HepG2 (cell line): ENCODE results near the gene KLHL33. TPM values are rescaled to one million over a fixed set of nuclear protein-coding genes. Genes with fewer than 3 reads are reported as not detected.

Experiments
- CBFB ChIP-seq: sonication (generic); formaldehyde crosslinking; IDR thresholded peaks from 2 replicates; pipeline ENCODE4 v1.4.0; 2020; ENCODE audit warnings: missing genetic modification reagents
- CCDC6 ChIP-seq: sonication (generic); formaldehyde crosslinking; IDR thresholded peaks from 2 replicates; pipeline ENCODE4 v1.8.1; 2022; ENCODE audit warnings: mild to moderate bottlenecking, missing genetic modification reagents, moderate library complexity
- CERS6 ChIP-seq: sonication (generic); formaldehyde crosslinking; IDR thresholded peaks from 2 replicates; pipeline ENCODE4 v1.5.0; 2020; ENCODE audit warnings: missing genetic modification reagents
- CREB3 ChIP-seq: sonication (generic); formaldehyde crosslinking; IDR thresholded peaks from 2 replicates; pipeline ENCODE4 v1.5.0; 2020; ENCODE audit warnings: missing genetic modification reagents
- CREBL2 ChIP-seq: sonication (generic); formaldehyde crosslinking; IDR thresholded peaks from 2 replicates; pipeline ENCODE4 v1.8.1; 2023; ENCODE audit warnings: missing genetic modification reagents, mild to moderate bottlenecking, borderline replicate concordance
- FOSL1 ChIP-seq: sonication (generic); formaldehyde crosslinking; IDR thresholded peaks from 2 replicates; pipeline ENCODE4 v1.9.0; 2021; ENCODE audit warnings: missing genetic modification reagents, borderline replicate concordance
- HES4 ChIP-seq: sonication (generic); formaldehyde crosslinking; IDR thresholded peaks from 2 replicates; pipeline ENCODE4 v1.9.0; 2021; ENCODE audit warnings: mild to moderate bottlenecking, missing genetic modification reagents, borderline replicate concordance
- HHEX ChIP-seq: IDR thresholded peaks from 2 replicates; pipeline ENCODE4 v1.6.1; 2016; ENCODE audit warnings: control low read depth
- HNF4G ChIP-seq, 2 experiments: sonication (generic) in 1 of 2; formaldehyde crosslinking in 1 of 2; IDR thresholded peaks; 2 replicates each; pipeline versions ENCODE4 v1.4.0 to v1.6.1; 2011 to 2020; ENCODE audit warnings: borderline replicate concordance in 2 of 2, low read depth in 2 of 2, mild to moderate bottlenecking in 2 of 2, low read length in 1 of 2, missing genetic modification reagents in 1 of 2, moderate library complexity in 1 of 2
- KLF11 ChIP-seq: IDR thresholded peaks from 2 replicates; pipeline ENCODE4 v1.6.1; 2016; ENCODE audit warnings: missing compliant biosample characterization
- MBNL3 ChIP-seq: fragments of 250-450 bp; sonication (Bioruptor Pico); conservative IDR thresholded peaks from 2 replicates; pipeline ENCODE4 v1.8.0; 2022; ENCODE audit warnings: mild to moderate bottlenecking, inconsistent platforms
- NFIB ChIP-seq: sonication (generic); formaldehyde crosslinking; IDR thresholded peaks from 2 replicates; pipeline ENCODE4 v1.9.0; 2021; ENCODE audit warnings: missing genetic modification reagents, mild to moderate bottlenecking, borderline replicate concordance
- NR1H2 ChIP-seq: sonication (generic); formaldehyde crosslinking; IDR thresholded peaks from 2 replicates; pipeline ENCODE4 v1.8.1; 2022; ENCODE audit warnings: low read depth, missing genetic modification reagents, borderline replicate concordance
- NR2F2 ChIP-seq: IDR thresholded peaks from 2 replicates; pipeline ENCODE4 v1.6.1; 2012; ENCODE audit warnings: low read depth, inconsistent platforms, borderline replicate concordance
- POLR2AphosphoS5 ChIP-seq: IDR thresholded peaks from 2 replicates; pipeline ENCODE4 v1.6.1; 2012; ENCODE audit warnings: low read depth, low read length
- SETDB1 ChIP-seq: sonication (generic); formaldehyde crosslinking; IDR thresholded peaks from 2 replicates; pipeline ENCODE4 v1.5.1; 2020; ENCODE audit warnings: missing genetic modification reagents, mild to moderate bottlenecking, borderline replicate concordance
- SRF ChIP-seq: IDR thresholded peaks from 2 replicates; pipeline ENCODE4 v1.6.1; 2011; ENCODE audit warnings: mild to moderate bottlenecking, low read depth, low read length, moderate library complexity
- ZC3H13 ChIP-seq: sonication (generic); formaldehyde crosslinking; IDR thresholded peaks from 2 replicates; pipeline ENCODE4 v1.8.1; 2023; ENCODE audit warnings: mild to moderate bottlenecking, missing genetic modification reagents, moderate library complexity
- ZGPAT ChIP-seq: IDR thresholded peaks from 2 replicates; pipeline ENCODE4 v1.6.1; 2016; ENCODE audit warnings: mild to moderate bottlenecking
- ZNF18 ChIP-seq: sonication (generic); formaldehyde crosslinking; IDR thresholded peaks from 2 replicates; pipeline ENCODE4 v1.8.0; 2022; ENCODE audit warnings: mild to moderate bottlenecking, missing genetic modification reagents; ENCODE audit not compliant: insufficient replicate concordance
- ZNF253 ChIP-seq: sonication (generic); formaldehyde crosslinking; IDR thresholded peaks from 2 replicates; pipeline ENCODE4 v1.8.0; 2022; ENCODE audit warnings: mild to moderate bottlenecking, missing genetic modification reagents, borderline replicate concordance
- ZNF558 ChIP-seq: sonication (generic); formaldehyde crosslinking; IDR thresholded peaks from 2 replicates; pipeline ENCODE4 v1.9.0; 2022; ENCODE audit warnings: mild to moderate bottlenecking, missing genetic modification reagents, borderline replicate concordance
- ZNF616 ChIP-seq: sonication (generic); formaldehyde crosslinking; IDR thresholded peaks from 2 replicates; pipeline ENCODE4 v1.5.0; 2020; ENCODE audit warnings: low read depth, mild to moderate bottlenecking, missing genetic modification reagents
- ZNF839 ChIP-seq: sonication (generic); formaldehyde crosslinking; IDR thresholded peaks from 2 replicates; pipeline ENCODE4 v1.4.0; 2020; ENCODE audit warnings: missing genetic modification reagents, mild to moderate bottlenecking, borderline replicate concordance
- polyA plus RNA-seq, 8 experiments: library from polyadenylated mRNA; depleted of rRNA in 3 of 8; stranded (reverse) in 7 of 8; unstranded in 1 of 8; fragments of >200 nt; fragmentation: Illumina TruSeq in 4 of 8; extraction: Trizol in 4 of 8; gene quantifications; 2 replicates each; pipeline versions ENCODE4 v1.2.1 to v1.2.3, GENCODE V29; 2011 to 2016; ENCODE audit warnings: low read depth in 4 of 8, missing spikeins in 1 of 8, mixed read lengths in 1 of 8; ENCODE audit not compliant: insufficient read depth in 1 of 8
- total RNA-seq, 5 experiments: library from RNA; depleted of rRNA; stranded (reverse); fragments of >200 nt; fragmentation: Illumina TruSeq; extraction: Trizol; gene quantifications; 2 replicates each; pipeline ENCODE4 v1.2.3, GENCODE V29; 2016; ENCODE audit warnings: low read depth in 1 of 5

The KLHL33 gene
- total and polyA plus RNA-seq, 2 of the 13 experiments (the other 11 are each of a cell fraction or from before 2014, with no cell fraction given) = not detected

GRCh38 chr14:20469242-20469889, 33.4 kb upstream of the KLHL33 start, which contains the start of gene PNP (continued):
- TF ChIP-seq FOSL1 (CRISPR knock-in tag) = no peak
- 0 out of 2 replicates have a peak, but pooled peaks have one; percentile 10 for TF ChIP-seq NR1H2 (CRISPR knock-in tag)
- TF ChIP-seq CREB3 = no peak
- TF ChIP-seq SETDB1 (CRISPR knock-in tag) = no peak
- TF ChIP-seq ZNF616 = peak; percentile 80; the same call in 1 of the 2 replicates
- no peak; the same call in 1 of the 2 replicates for TF ChIP-seq NR2F2
- TF ChIP-seq HES4 (CRISPR knock-in tag) = peak; percentile 26; the same call in 1 of the 2 replicates
- TF ChIP-seq CCDC6 (CRISPR knock-in tag) = 0 out of 2 replicates have a peak, but pooled peaks have one; percentile 48
- peak; percentile 49 for TF ChIP-seq ZNF18 (CRISPR knock-in tag)
- no peak for TF ChIP-seq HHEX
- TF ChIP-seq ZNF253 = no peak; the same call in 1 of the 2 replicates
- TF ChIP-seq SRF = no peak
- no peak for TF ChIP-seq CREBL2 (CRISPR knock-in tag)
- TF ChIP-seq CBFB = no peak; the same call in 1 of the 2 replicates
- TF ChIP-seq CERS6 (CRISPR knock-in tag) = no peak
- no peak; the same call in 1 of the 2 replicates for TF ChIP-seq ZNF558 (CRISPR knock-in tag)
- TF ChIP-seq MBNL3 (CRISPR knock-in tag) = no peak
- peak; percentile 90; the same call in 1 of the 2 replicates for TF ChIP-seq ZNF839 (CRISPR knock-in tag)
- TF ChIP-seq KLF11 (CRISPR knock-in tag) = peak; percentile 82; the same call in 1 of the 2 replicates
- TF ChIP-seq NFIB (CRISPR knock-in tag) = no peak
- no peak for TF ChIP-seq HNF4G (IDR thresholded peaks at IDR 0.05; ENCODE audit: borderline replicate concordance, low read depth, low read length)
- TF ChIP-seq HNF4G (CRISPR knock-in tag; IDR thresholded peaks at IDR 0.05; ENCODE audit: borderline replicate concordance, low read depth) = peak; percentile 43; the same call in 1 of the 2 replicates
- peak; percentile 93 for TF ChIP-seq ZGPAT
- TF ChIP-seq POLR2AphosphoS5 = peak; percentile 99
- 0 out of 2 replicates have a peak, but pooled peaks have one; percentile 42 for TF ChIP-seq ZC3H13
